ENCODE measurements around the gene COLEC11.
"Not testable (repeated sequence)": the region's sequence is repeated elsewhere in the genome, so short reads cannot be mapped to it uniquely, and the experiment has no call there.

Gene COLEC11

DNA sequence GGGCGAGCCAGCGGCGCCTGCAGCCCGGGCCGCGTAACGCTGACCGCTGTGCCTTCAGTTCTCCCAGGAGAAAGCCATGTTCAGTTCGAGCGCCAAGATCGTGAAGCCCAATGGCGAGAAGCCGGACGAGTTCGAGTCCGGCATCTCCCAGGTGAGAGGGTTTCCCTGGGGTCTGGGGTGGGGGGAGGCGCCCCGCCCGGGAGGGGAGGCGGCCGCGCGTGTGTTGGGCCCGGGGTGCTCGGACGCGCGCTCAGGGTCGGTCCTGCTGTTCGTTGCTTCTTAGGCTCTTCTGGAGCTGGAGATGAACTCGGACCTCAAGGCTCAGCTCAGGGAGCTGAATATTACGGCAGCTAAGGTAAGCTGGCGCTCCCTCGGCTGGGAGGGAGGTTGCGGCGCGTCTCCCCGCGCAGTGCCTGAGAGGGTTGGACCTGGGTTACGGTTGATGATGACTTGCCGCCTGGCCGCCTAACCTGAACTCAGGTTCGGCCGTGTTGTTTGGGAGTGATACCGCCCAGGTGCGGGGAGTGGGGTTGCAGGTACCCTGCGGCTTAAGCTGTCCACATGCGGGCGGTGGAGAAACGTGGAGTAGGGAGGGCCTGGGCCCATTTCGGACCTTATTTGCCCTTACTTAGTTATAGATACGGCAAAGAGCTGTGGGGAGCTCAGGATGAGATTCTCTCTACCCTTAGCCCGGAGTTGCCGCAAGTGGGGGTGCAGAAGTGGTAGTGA lies 19.2 kb upstream of the COLEC11 start:
- in situ Hi-C loops (cut with MboI; ENCODE audit: low pct_unique_long_range_greater_than_20kb, low sequenced_read_pairs, unreplicated experiment), result no loop called here
- TF ChIP-seq, protein P1, sequence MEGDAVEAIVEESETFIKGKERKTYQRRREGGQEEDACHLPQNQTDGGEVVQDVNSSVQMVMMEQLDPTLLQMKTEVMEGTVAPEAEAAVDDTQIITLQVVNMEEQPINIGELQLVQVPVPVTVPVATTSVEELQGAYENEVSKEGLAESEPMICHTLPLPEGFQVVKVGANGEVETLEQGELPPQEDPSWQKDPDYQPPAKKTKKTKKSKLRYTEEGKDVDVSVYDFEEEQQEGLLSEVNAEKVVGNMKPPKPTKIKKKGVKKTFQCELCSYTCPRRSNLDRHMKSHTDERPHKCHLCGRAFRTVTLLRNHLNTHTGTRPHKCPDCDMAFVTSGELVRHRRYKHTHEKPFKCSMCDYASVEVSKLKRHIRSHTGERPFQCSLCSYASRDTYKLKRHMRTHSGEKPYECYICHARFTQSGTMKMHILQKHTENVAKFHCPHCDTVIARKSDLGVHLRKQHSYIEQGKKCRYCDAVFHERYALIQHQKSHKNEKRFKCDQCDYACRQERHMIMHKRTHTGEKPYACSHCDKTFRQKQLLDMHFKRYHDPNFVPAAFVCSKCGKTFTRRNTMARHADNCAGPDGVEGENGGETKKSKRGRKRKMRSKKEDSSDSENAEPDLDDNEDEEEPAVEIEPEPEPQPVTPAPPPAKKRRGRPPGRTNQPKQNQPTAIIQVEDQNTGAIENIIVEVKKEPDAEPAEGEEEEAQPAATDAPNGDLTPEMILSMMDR (IDR thresholded peaks at IDR 0.05; ENCODE audit: extremely low read depth, insufficient read depth, missing control alignments), result no peak
- no peak for DNase-seq (ENCODE audit: low spot score)

DNA sequence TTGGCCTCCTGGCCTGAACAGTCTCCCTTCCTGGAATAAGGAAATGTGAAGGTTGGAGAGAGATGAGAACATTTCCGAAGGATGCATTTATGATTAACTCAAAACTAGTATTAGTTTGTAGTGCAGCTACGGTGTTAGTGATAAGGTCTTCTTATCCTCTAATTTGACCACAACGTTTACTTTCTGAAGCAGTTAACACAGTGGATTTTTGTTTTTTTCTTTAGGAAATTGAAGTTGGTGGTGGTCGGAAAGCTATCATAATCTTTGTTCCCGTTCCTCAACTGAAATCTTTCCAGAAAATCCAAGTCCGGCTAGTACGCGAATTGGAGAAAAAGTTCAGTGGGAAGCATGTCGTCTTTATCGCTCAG lies 18.7 kb upstream of the COLEC11 start:
- DNase-seq (ENCODE audit: low spot score); in situ Hi-C loops (cut with MboI; ENCODE audit: low pct_unique_long_range_greater_than_20kb, low sequenced_read_pairs, unreplicated experiment): not testable (repeated sequence)

GRCh38 chr2:3578987-3579386 lies 15.9 kb upstream of the COLEC11 start:
- TF ChIP-seq, protein P1 (IDR thresholded peaks at IDR 0.05; ENCODE audit: extremely low read depth, insufficient read depth, missing control alignments), result no peak
- in situ Hi-C loops (cut with MboI; ENCODE audit: low pct_unique_long_range_greater_than_20kb, low sequenced_read_pairs, unreplicated experiment), result no loop called here
- DNase-seq (ENCODE audit: low spot score), result no peak

DNA sequence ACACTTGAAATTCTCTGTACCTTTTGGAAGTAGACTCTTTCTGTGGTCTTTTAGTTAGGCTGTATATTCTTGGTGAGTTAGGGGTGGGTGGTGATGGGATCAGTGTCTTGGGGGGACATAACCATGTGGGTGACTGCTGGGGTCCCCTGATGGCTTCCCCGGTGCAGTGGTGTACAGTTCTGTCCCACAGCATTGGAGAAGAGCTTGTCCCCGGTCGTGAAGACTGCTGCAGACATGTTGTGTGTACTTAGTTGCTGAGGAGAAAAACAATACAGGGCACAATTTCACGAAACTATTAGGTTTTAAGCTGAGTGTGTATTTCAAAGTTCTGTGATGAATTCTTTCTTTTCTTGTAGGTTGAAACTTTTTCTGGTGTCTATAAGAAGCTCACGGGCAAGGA lies 14.5 kb upstream of the COLEC11 start:
- DNase-seq (ENCODE audit: low spot score), result no peak
- in situ Hi-C loops (cut with MboI; ENCODE audit: low pct_unique_long_range_greater_than_20kb, low sequenced_read_pairs, unreplicated experiment), result no loop called here
- TF ChIP-seq, protein P1 (IDR thresholded peaks at IDR 0.05; ENCODE audit: extremely low read depth, insufficient read depth, missing control alignments), result no peak

GRCh38 chr2:3581367-3582262 lies 13.3 kb upstream of the COLEC11 start:
- TF ChIP-seq, protein P1 (IDR thresholded peaks at IDR 0.05; ENCODE audit: extremely low read depth, insufficient read depth, missing control alignments), result no peak
- in situ Hi-C loops (cut with MboI; ENCODE audit: low pct_unique_long_range_greater_than_20kb, low sequenced_read_pairs, unreplicated experiment), result no loop called here
- DNase-seq (ENCODE audit: low spot score), result no peak

- in situ Hi-C loops (cut with MboI; ENCODE audit: low pct_unique_long_range_greater_than_20kb, low sequenced_read_pairs, unreplicated experiment), result no loop called here
- TF ChIP-seq, protein P1 (IDR thresholded peaks at IDR 0.05; ENCODE audit: extremely low read depth, insufficient read depth, missing control alignments), result no peak
- no peak for DNase-seq (ENCODE audit: low spot score)
Measured at GRCh38 chr2:3584076-3584475, 10.8 kb upstream of the COLEC11 start.

Measured in GM13977 (cell line).